Hematopoietic multipotent progenitor cell treated with erythropoietin and hydrocortisone succinate and interleukin-3 and kit ligand, for 17 days (in vitro differentiated cells): ENCODE results near the gene RESP18.
A peak's percentile ranks its signal among the peaks of the same experiment; 100 is the strongest.
"Not testable (repeated sequence)": the region's sequence is repeated elsewhere in the genome, so short reads cannot be mapped to it uniquely, and the experiment has no call there.

Source experiments
- DNase-seq: peaks from one replicate; pipeline ENCODE4 v3.0.0-alpha.2; 2015; ENCODE audit warnings: low spot score

Gene RESP18

DNA sequence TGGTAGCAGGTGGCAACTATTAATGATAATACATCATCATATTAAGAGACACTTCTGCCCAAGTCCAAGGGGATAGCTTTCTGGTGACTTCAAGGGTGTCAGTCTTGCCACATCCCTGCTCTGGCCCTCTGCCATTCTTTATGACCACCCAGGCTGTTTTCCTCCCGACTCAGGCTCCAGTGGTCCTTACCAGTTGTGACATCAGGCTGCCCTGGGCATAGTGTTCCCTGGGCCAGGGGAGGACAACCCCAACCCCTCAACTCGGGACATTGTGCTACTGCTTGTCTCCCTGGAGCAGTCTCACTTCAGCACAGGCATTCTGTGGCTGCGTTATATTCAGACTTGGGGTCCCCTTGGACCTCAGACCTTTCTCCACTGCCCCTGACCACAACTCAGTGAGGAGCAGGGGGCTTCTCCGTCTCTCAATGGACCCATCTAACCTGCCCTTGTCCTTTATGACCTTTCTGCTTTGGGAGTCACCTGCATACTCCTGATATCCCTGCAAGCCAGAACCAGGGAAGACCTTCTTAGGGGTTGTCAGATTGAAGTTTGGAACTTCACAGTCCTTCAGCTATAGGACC lies 40.5 kb downstream of the RESP18 start:
- DNase-seq = no peak

GRCh38 chr2:219291394-219291793 lies 41.1 kb downstream of the RESP18 start:
- DNase-seq = no peak

DNA sequence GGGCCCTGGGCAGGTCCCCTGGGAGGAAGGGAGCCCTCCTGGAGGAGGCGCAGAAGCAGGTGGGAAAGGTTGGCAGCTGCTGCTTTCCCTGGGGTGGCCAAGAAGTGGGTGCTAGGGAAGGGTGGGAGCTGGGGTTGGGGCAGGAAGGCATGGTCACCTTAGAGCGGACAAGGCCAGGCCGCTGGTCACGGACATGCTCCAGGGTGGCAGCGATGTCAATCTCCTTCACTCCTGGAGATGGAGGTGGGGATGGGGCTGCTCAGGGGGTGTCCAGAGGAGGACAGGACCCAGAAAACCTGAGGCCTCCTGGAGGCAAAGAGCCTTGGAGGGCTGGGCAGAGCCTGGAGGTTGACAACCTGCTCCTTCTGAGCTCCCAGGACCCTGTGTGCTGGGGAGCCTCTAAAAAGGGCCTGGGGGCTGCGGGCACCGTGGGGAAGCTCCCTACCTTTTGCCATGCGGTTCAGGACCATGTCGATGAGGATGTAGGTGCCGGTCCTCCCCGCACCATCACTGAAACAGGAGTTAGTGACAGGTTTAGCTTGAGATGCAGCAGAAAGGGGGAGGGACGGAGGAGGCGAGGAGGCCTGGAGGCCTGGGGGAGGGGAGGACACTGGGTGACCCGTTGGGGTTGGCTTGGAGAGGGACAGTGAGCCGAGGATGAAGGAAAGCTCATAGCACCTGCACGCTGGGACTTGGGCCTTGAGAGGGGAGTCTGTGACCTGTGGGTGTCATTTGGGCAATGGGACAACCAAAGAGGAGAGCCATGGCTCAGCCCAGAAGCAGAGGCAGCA lies 42.0 kb downstream of the RESP18 start:
- DNase-seq = no peak

DNA sequence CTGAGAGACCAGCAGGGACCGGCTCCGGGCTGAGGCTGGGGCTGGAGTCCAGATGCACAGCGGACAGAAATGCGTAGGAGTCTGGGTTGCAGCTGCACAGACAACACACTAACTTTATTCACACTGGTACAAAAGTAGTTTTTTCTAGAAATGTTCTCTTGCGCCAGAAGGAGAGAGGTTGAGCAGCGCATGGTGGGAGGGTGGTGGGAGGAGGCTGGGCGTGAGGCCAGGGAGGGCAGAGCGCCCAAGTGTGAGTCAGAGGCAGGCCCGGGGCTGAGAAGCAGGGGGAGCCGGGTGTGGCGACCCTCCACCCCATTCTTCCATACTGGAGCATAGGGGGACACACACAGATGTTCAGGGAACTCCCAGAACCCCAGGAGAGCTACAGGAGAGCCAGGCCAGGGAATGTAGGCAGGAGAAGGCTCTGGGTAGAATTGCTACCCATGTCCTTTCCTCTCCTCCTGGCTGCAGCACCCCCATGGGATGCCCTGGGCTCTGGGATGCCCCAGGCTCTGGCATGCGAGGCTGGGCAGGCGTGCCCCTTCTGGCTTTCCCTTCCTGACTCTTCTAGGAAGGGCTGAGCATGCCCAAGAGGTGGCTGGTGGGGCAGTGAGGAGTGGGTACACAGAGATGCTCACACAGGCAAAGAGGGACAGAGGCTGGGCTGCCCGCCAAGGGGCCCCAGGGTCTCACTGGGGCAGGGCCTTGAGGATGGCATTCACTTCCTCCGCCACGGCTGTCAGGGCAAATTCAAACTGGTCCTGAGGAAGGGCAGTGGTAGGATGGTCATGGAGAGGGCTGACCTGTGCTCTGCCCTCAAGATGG lies 42.8 kb downstream of the RESP18 start:
- peak; percentile 72 for DNase-seq

- no peak for DNase-seq
These were observed 43.4 kb downstream of the RESP18 start for GRCh38 chr2:219289195-219289536.

GRCh38 chr2:219287580-219288265 lies 44.8 kb downstream of the RESP18 start:
- DNase-seq = peak; percentile 32

GRCh38 chr2:219287116-219287440 lies 45.5 kb downstream of the RESP18 start:
- DNase-seq = not testable (repeated sequence)

- DNase-seq = peak; percentile 51
These were observed 46.0 kb downstream of the RESP18 start for GRCh38 chr2:219286436-219287115.

DNA sequence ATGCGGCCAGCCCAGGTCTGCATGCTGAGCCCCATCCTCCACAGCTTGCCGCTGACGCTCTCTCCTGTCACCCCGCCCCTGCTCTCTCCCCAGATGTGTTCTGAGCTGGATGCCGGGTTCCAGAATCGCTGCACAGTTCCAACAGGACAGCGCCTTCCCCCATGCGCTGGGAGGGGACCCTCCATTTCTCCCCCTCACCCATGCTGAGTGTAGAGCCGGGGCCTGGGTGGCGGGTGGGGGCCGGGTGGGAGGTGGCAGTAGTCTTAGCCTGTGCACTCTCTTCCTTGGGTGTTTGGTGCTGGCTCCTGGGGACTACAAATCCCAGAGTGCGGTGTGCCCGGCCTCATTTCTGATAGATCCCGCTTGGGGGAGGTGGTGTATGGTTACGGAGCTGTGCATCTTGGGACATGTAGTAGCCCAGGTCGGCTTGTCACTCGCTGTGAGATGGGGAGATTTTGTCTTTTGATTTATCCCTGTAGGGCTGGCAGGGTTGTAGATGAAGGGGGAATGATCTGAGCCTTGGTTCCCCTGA lies 46.6 kb downstream of the RESP18 start:
- no peak for DNase-seq

DNA sequence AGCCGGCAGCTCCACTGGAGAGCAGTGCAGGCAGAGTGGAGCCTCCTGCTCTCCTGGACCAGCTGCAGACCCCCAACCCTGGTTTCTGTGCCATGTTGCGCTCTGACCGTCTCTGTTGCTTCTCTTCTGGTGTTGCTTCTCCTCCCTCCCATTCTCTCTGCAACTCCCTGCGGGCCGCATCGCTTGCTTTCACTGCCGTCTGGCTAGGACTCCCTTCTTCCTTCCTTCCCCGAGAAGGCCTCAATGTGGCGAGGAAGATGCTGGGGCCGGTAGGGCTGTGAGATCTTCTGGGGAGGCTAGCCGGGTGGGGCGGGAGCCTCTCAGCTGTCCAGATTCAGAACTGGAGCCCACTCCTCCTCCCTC lies 47.2 kb downstream of the RESP18 start:
- no peak for DNase-seq

- no peak for DNase-seq
These were observed 47.8 kb downstream of the RESP18 start for GRCh38 chr2:219284501-219285372.

- no peak for DNase-seq
These were observed 49.5 kb downstream of the RESP18 start for GRCh38 chr2:219282943-219283581.

- no peak for DNase-seq
These were observed 50.2 kb downstream of the RESP18 start for GRCh38 chr2:219282375-219282774.

- no peak for DNase-seq
These were observed 51.0 kb downstream of the RESP18 start for GRCh38 chr2:219281588-219281987.

DNA sequence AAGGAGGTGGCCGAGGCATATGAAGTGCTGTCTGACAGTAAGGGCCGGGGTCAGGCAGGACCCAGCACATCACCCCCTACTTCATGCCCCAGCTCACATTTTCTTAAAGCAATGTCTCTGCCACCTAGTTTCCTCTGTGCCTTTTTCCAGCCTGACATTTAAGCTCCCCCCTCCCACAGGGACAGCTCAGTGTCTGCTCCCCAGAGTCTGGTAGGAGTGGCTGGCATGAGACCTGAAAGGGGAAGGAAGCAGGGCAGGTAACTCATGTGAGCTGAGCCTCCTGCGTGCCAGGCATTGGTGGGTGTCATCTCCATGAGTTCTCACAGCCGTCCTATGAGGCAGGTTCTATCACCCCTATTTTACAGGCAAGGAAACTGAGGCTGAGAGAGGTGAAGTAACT lies 51.9 kb downstream of the RESP18 start:
- peak; percentile 46 for DNase-seq

DNA sequence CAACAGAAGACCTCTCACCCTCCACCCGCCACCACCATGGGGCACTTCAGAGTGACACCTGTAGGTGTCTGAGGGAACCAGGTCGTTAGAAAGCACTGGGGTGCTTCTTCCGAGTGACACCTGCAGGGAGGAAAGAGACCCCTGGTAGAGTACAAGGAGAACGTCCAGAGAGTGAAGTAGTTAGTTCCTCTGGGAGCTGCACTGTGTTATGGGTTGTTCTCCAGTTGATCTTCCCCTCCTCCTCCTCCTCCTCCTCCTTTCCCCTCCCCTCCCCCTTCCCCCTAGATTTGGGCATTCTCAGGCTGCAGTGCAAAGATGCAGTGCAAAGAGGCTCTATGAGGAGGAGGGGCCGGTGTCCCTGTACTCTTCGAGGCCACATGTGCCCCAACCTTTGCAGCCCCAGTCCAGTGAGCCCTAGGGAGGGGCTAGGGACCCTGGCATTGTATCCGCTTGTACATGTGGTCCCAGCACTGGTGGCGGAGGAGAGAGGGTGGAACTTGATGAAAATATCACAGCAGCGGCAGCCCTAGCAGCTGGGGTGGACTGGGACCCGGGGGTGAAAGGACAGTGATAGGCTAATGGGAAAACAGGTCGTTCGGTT lies 52.5 kb downstream of the RESP18 start:
- DNase-seq = no peak

- DNase-seq = peak; percentile 98
These were observed 53.2 kb downstream of the RESP18 start, which contains the start of gene DNAJB2 for GRCh38 chr2:219279151-219279915. TSS of gene DNAJB2 (plus strand) at chr2:219279366. CDS start at chr2:219279834, 468 bp downstream.

- no peak for DNase-seq
These were observed 53.8 kb downstream of the RESP18 start for GRCh38 chr2:219278655-219279150.
